Thyroid gland (tissue), 4 donors: ENCODE results near the gene CCDC87.

ENCODE experiments used
- POLR2A ChIP-seq, 2 donors: fragments of 450-650 bp; IDR thresholded peaks; one replicate each; pipeline ENCODE4 v1.6.1; 2017; ENCODE audit warnings: antibody characterized with exemption in 2 of 2, mild to moderate bottlenecking in 2 of 2, moderate library complexity in 1 of 2
- TF ChIP-seq, protein P1 (sequence below), 6 experiments: fragments of 200-600 bp in 3 of 6; fragments of 450-650 bp in 3 of 6; sonication (generic) in 3 of 6; IDR thresholded peaks; one replicate each; pipeline ENCODE4 v1.5.1; 2016 to 2019; ENCODE audit warnings: antibody characterized with exemption in 6 of 6, mild to moderate bottlenecking in 2 of 6, inconsistent platforms in 1 of 6, moderate library complexity in 1 of 6

DNA sequence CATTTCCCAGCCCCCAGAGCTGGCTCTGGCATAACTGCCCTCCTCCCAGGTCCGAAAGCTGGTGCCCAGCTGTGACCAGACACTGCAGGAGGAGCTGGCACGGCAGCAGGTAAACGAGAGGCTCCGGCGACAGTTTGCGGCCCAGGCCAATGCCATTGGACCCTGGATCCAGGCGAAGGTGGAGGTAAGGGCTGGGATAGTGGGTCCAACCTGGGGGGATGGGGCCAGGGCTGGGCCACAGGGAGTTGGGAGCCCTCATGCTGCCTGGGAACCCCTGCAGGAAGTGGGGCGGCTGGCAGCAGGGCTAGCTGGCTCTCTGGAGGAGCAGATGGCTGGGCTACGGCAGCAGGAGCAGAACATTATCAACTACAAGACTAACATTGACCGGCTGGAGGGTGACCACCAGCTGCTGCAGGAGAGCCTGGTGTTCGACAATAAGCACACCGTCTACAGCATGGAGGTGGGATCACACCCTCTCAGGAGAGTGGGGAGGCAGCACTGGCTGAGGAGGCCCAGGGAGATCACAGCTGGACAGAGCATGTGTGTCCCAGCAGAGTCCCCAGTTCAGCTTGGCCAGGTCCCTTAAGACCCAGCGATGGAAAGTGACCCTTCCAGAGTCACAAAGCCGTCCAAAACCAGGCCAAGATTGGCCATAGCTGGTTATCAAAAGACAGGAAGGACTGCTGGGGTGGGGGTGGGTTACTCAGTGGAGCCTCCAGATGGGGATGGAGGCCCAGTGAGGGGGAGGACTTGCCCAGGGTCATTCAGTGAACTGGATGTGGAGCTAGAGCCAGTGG is 31.5 kb downstream of the CCDC87 start:
- TF ChIP-seq, protein P1, sequence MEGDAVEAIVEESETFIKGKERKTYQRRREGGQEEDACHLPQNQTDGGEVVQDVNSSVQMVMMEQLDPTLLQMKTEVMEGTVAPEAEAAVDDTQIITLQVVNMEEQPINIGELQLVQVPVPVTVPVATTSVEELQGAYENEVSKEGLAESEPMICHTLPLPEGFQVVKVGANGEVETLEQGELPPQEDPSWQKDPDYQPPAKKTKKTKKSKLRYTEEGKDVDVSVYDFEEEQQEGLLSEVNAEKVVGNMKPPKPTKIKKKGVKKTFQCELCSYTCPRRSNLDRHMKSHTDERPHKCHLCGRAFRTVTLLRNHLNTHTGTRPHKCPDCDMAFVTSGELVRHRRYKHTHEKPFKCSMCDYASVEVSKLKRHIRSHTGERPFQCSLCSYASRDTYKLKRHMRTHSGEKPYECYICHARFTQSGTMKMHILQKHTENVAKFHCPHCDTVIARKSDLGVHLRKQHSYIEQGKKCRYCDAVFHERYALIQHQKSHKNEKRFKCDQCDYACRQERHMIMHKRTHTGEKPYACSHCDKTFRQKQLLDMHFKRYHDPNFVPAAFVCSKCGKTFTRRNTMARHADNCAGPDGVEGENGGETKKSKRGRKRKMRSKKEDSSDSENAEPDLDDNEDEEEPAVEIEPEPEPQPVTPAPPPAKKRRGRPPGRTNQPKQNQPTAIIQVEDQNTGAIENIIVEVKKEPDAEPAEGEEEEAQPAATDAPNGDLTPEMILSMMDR (IDR thresholded peaks at IDR 0.05): no peak
- no peak for TF ChIP-seq POLR2A (IDR thresholded peaks at IDR 0.05)
